Suprapubic skin (tissue), 4 donors: ENCODE results near the gene FOXQ1.

Experiments
- CTCF ChIP-seq, 2 donors: fragments of 200-600 bp in 1 of 2; fragments of 450-650 bp in 1 of 2; sonication (generic) in 1 of 2; IDR thresholded peaks; one replicate each; pipeline ENCODE4 v1.5.1; 2016 to 2019; ENCODE audit warnings: antibody characterized with exemption in 2 of 2, mild to moderate bottlenecking in 1 of 2, moderate library complexity in 1 of 2
- EP300 ChIP-seq: sonication (generic); formaldehyde crosslinking; IDR thresholded peaks from one replicate; pipeline ENCODE4 v1.6.1; 2017; ENCODE audit warnings: antibody characterized with exemption
- POLR2A ChIP-seq, 2 donors: fragments of 450-650 bp; IDR thresholded peaks; one replicate each; pipeline ENCODE4 v1.6.1; 2017; ENCODE audit warnings: antibody characterized with exemption in 2 of 2, mild to moderate bottlenecking in 2 of 2, moderate library complexity in 2 of 2
- POLR2AphosphoS5 ChIP-seq, 3 donors: sonication (generic); formaldehyde crosslinking; IDR thresholded peaks; one replicate each; pipeline ENCODE4 v1.6.1; 2017; ENCODE audit warnings: antibody characterized with exemption in 3 of 3

GRCh38 chr6:1317302-1317815 lies 5.5 kb downstream of the FOXQ1 start:
- TF ChIP-seq CTCF (IDR thresholded peaks at IDR 0.05): no peak
- no peak for TF ChIP-seq POLR2A (IDR thresholded peaks at IDR 0.05)
- no peak for TF ChIP-seq POLR2AphosphoS5 (IDR thresholded peaks at IDR 0.05)
- TF ChIP-seq EP300: no peak
